CD14-positive monocyte (primary cell): ENCODE data around the gene CNTFR. TPM values are rescaled to one million over a fixed set of nuclear protein-coding genes. Genes with fewer than 3 reads are reported as not detected.

ENCODE experiments used
- DNase-seq, 3 donors: peaks; one replicate each; pipeline ENCODE4 v3.0.0-alpha.2; 2011 to 2022
- H2AFZ ChIP-seq: 2 replicates; pipeline ENCODE4 v1.6.0; 2012; ENCODE audit warnings: mild to moderate bottlenecking, low read depth, low read length, inconsistent platforms; ENCODE audit not compliant: insufficient read depth, poor library complexity, severe bottlenecking
- H3K27ac ChIP-seq, 2 donors: 1 replicate in 1 of 2; 2 replicates in 1 of 2; pipeline ENCODE4 v1.5.1; 2012 to 2013; ENCODE audit warnings: low read length in 2 of 2, control low read depth in 1 of 2, inconsistent platforms in 1 of 2, low read depth in 1 of 2, mild to moderate bottlenecking in 1 of 2
- H3K27me3 ChIP-seq, 2 donors: one replicate each; pipeline versions ENCODE4 v1.6.0 to v1.6.1; 2011 to 2013; ENCODE audit warnings: low read length in 2 of 2; ENCODE audit not compliant: control insufficient read depth in 2 of 2, insufficient read depth in 2 of 2
- H3K36me3 ChIP-seq, 2 donors: replicated peaks in 1 of 2; 1 replicate in 1 of 2; 2 replicates in 1 of 2; pipeline versions ENCODE4 v1.5.1 to v1.6.1; 2012 to 2013; ENCODE audit warnings: low read length in 2 of 2, control low read depth in 1 of 2, inconsistent platforms in 1 of 2, mild to moderate bottlenecking in 1 of 2; ENCODE audit not compliant: insufficient read depth in 2 of 2, control insufficient read depth in 1 of 2
- H3K4me1 ChIP-seq, 2 donors: 1 replicate in 1 of 2; 2 replicates in 1 of 2; pipeline versions ENCODE4 v1.5.1 to v1.6.1; 2012 to 2013; ENCODE audit warnings: low read length in 2 of 2, control low read depth in 1 of 2, inconsistent platforms in 1 of 2, mild to moderate bottlenecking in 1 of 2, moderate library complexity in 1 of 2; ENCODE audit not compliant: insufficient read depth in 2 of 2, control insufficient read depth in 1 of 2
- H3K4me2 ChIP-seq: replicated peaks from 2 replicates; pipeline ENCODE3; 2012; ENCODE audit warnings: low read length, moderate library complexity, mild to moderate bottlenecking; ENCODE audit not compliant: poor library complexity, severe bottlenecking; ENCODE audit errors: extremely low read depth
- H3K4me3 ChIP-seq, 3 experiments: fragments of 200-600 bp in 1 of 3; sonication (generic) in 1 of 3; replicated peaks in 1 of 3; 1 replicate in 2 of 3; 2 replicates in 1 of 3; pipeline ENCODE4 v1.5.1; 2011 to 2013; ENCODE audit warnings: low read length in 3 of 3, mild to moderate bottlenecking in 3 of 3, control low read depth in 2 of 3, low read depth in 2 of 3, inconsistent platforms in 1 of 3, moderate library complexity in 1 of 3
- H3K79me2 ChIP-seq: 2 replicates; pipeline ENCODE4 v1.6.0; 2012; ENCODE audit warnings: mild to moderate bottlenecking, control low read depth, inconsistent platforms, low read length, moderate library complexity; ENCODE audit not compliant: insufficient read depth
- H3K9ac ChIP-seq: 2 replicates; pipeline ENCODE4 v1.6.0; 2017; ENCODE audit warnings: low read length, mild to moderate bottlenecking; ENCODE audit not compliant: insufficient read depth, poor library complexity, severe bottlenecking
- H3K9me3 ChIP-seq, 2 donors: replicated peaks in 1 of 2; 1 replicate in 1 of 2; 2 replicates in 1 of 2; pipeline versions ENCODE4 v1.5.1 to v1.6.1; 2012 to 2013; ENCODE audit warnings: low read length in 2 of 2, control low read depth in 1 of 2; ENCODE audit not compliant: control insufficient read depth in 1 of 2, insufficient read depth in 1 of 2
- H4K20me1 ChIP-seq: 2 replicates; pipeline ENCODE4 v1.6.0; 2012; ENCODE audit warnings: mild to moderate bottlenecking, low read length, control low read depth, moderate library complexity; ENCODE audit not compliant: insufficient read depth
- H3K27ac Mint-ChIP-seq, 7 donors: one replicate each; pipeline ENCODE4 v1.8.0; 2020; ENCODE audit warnings: mild to moderate bottlenecking in 7 of 7, mixed read lengths in 7 of 7, moderate library complexity in 6 of 7, inconsistent platforms in 2 of 7
- H3K27me3 Mint-ChIP-seq, 3 donors: one replicate each; pipeline ENCODE4 v1.8.0; 2021 to 2022; ENCODE audit warnings: low read depth in 3 of 3, mild to moderate bottlenecking in 3 of 3, mixed read lengths in 3 of 3, moderate library complexity in 3 of 3, inconsistent platforms in 1 of 3
- H3K36me3 Mint-ChIP-seq, 2 donors: one replicate each; pipeline ENCODE4 v1.8.0; 2020; ENCODE audit warnings: mixed read lengths in 2 of 2, inconsistent platforms in 1 of 2, mild to moderate bottlenecking in 1 of 2
- H3K4me1 Mint-ChIP-seq: one replicate; pipeline ENCODE4 v1.8.0; 2020; ENCODE audit warnings: mild to moderate bottlenecking, mixed read lengths
- H3K4me3 Mint-ChIP-seq, 2 donors: one replicate each; pipeline ENCODE4 v1.8.0; 2020; ENCODE audit warnings: mild to moderate bottlenecking in 2 of 2, mixed read lengths in 2 of 2, moderate library complexity in 1 of 2
- H3K9me3 Mint-ChIP-seq, 7 donors: one replicate each; pipeline ENCODE4 v1.8.0; 2020 to 2022; ENCODE audit warnings: mixed read lengths in 7 of 7, mild to moderate bottlenecking in 6 of 7, moderate library complexity in 6 of 7, inconsistent platforms in 2 of 7
- CTCF ChIP-seq: fragments of 200-600 bp; IDR thresholded peaks from one replicate; pipeline ENCODE4 v1.8.0; 2022; ENCODE audit warnings: antibody characterized with exemption, mild to moderate bottlenecking
- WGBS: methylation state at CpG from one replicate; pipeline ENCODE4 v1.1.5; 2013; ENCODE audit warnings: missing lambda C conversion rate; ENCODE audit not compliant: insufficient coverage; 5-methylcytosine and 5-hydroxymethylcytosine counted together
- intact Hi-C, 2 donors: fragments of 100-400 bp; cut with micrococcal nuclease; formaldehyde crosslinking; loops; one replicate each; pipeline versions ENCODE4 v1.15.0 to v1.15.1; 2023
- polyA plus RNA-seq, 3 donors: library from polyadenylated mRNA; depleted of rRNA in 1 of 3; unstranded in 2 of 3; stranded (reverse) in 1 of 3; fragments of 300-500 nt in 2 of 3; fragments of >200 nt in 1 of 3; fragmentation: Illumina TruSeq in 2 of 3; gene quantifications; 1 replicate in 2 of 3; 2 replicates in 1 of 3; pipeline ENCODE4 v1.2.3, GENCODE V29; 2012 to 2021

CNTFR gene
- polyA plus RNA-seq, 3 donors = not detected

- H3K79me2 ChIP-seq = no peaks in the 10 kb centered on the region
- H2AFZ ChIP-seq = no peak overlapping the region
- intact Hi-C loops = no loop called here
- no peaks in the 10 kb centered on the region for H3K36me3 ChIP-seq
- Mint-ChIP-seq H3K4me1 (peaks cover 2% of the 10 kb centered on the region), H3K4me3 (peak overlapping the region in 1 of 2 donors; percentile 68), H3K27ac (no peak overlapping the region), H3K9me3 (peaks cover 0 to 7% (median 2%) of the 10 kb centered on the region in 7 donors), H3K27me3 (peaks cover 63 to 81% (median 66%) of the 10 kb centered on the region in 3 donors), H3K36me3 (peaks cover 0 to 1% of the 10 kb centered on the region in 2 donors)
- TF ChIP-seq CTCF = no peak
- no peaks in the 10 kb centered on the region for H4K20me1 ChIP-seq
- H3K4me2 ChIP-seq = no peak overlapping the region
- no peak overlapping the region for H3K4me3 ChIP-seq
- DNase-seq = no peak
- no peaks in the 10 kb centered on the region for H3K4me1 ChIP-seq
- H3K27ac ChIP-seq = no peak overlapping the region
- 20% methylated on average over 4 of the region's 17 CpGs for WGBS
- H3K9me3 ChIP-seq = peaks cover 0 to 24% of the 10 kb centered on the region in 2 donors
- H3K9ac ChIP-seq = no peak overlapping the region
- peaks cover 30 to 75% of the 10 kb centered on the region in 2 donors for H3K27me3 ChIP-seq
Measured at GRCh38 chr9:34579104-34579807, 10.3 kb downstream of the CNTFR start.

GRCh38 chr9:34578241-34579103 is 11.1 kb downstream of the CNTFR start:
- no peak for TF ChIP-seq CTCF
- Histone ChIP-seq H3K36me3 (no peaks in the 10 kb centered on the region), H3K9ac (no peak overlapping the region), H3K27me3 (peaks cover 30 to 70% of the 10 kb centered on the region in 2 donors), H3K9me3 (peaks cover 0 to 24% of the 10 kb centered on the region in 2 donors), H4K20me1 (no peaks in the 10 kb centered on the region), H3K4me3 (no peak overlapping the region), H3K27ac (no peak overlapping the region), H3K4me1 (no peaks in the 10 kb centered on the region), H3K79me2 (no peaks in the 10 kb centered on the region), H3K4me2 (no peak overlapping the region), H2AFZ (no peak overlapping the region)
- DNase-seq = no peak
- peak overlapping the region in 1 of 2 donors; percentile 67 for H3K4me3 Mint-ChIP-seq
- no peak overlapping the region for H3K27ac Mint-ChIP-seq
- intact Hi-C loops = no loop called here
- H3K27me3 Mint-ChIP-seq = peaks cover 62 to 78% (median 66%) of the 10 kb centered on the region in 3 donors
- H3K36me3 Mint-ChIP-seq = peaks cover 0 to 1% of the 10 kb centered on the region in 2 donors
- H3K4me1 Mint-ChIP-seq = peaks cover 2% of the 10 kb centered on the region
- WGBS = 8% methylated on average over 17 of the region's 28 CpGs
- H3K9me3 Mint-ChIP-seq = peaks cover 0 to 7% (median 2%) of the 10 kb centered on the region in 7 donors
